Kidney (tissue), 14 donors: Measurements from ENCODE around the gene ARHGAP40. TPM values are rescaled to one million over a fixed set of nuclear protein-coding genes. Genes with fewer than 3 reads are reported as not detected.
"Not testable (repeated sequence)": the region's sequence is repeated elsewhere in the genome, so short reads cannot be mapped to it uniquely, and the experiment has no call there.

ENCODE experiments used
- DNase-seq, 5 donors: peaks; one replicate each; pipeline ENCODE4 v3.0.0-alpha.2; 2013 to 2020
- FAIRE-seq: peaks from 2 replicates; lab custom pipeline; 2012; peaks lifted over from hg19 to GRCh38; lab: Jason Lieb, UNC
- H3K27ac ChIP-seq, 2 donors: one replicate each; pipeline ENCODE4 v1.7.0; 2013; ENCODE audit warnings: low read depth in 2 of 2, low read length in 2 of 2, inconsistent platforms in 1 of 2
- H3K27me3 ChIP-seq: one replicate; pipeline ENCODE4 v1.7.1; 2013; ENCODE audit warnings: low read length, inconsistent platforms; ENCODE audit not compliant: control insufficient read depth, insufficient read depth
- H3K36me3 ChIP-seq, 3 donors: one replicate each; pipeline versions ENCODE4 v1.7.0 to v1.7.1; 2013; ENCODE audit warnings: low read length in 3 of 3, control low read depth in 1 of 3, inconsistent platforms in 1 of 3; ENCODE audit not compliant: insufficient read depth in 3 of 3, control insufficient read depth in 2 of 3
- H3K4me1 ChIP-seq, 3 donors: one replicate each; pipeline versions ENCODE4 v1.7.0 to v1.7.1; 2013; ENCODE audit warnings: low read length in 3 of 3, inconsistent platforms in 1 of 3, low read depth in 1 of 3; ENCODE audit not compliant: control insufficient read depth in 2 of 3, insufficient read depth in 2 of 3
- H3K4me3 ChIP-seq, 3 donors: one replicate each; pipeline versions ENCODE4 v1.7.0 to v1.8.1; 2013; ENCODE audit warnings: low read length in 3 of 3, control low read depth in 1 of 3, inconsistent platforms in 1 of 3
- H3K9ac ChIP-seq, 3 donors: one replicate each; pipeline versions ENCODE4 v1.7.0 to v1.7.1; 2013; ENCODE audit warnings: low read length in 3 of 3, control low read depth in 1 of 3, inconsistent platforms in 1 of 3
- H3K9me3 ChIP-seq, 3 donors: one replicate each; pipeline versions ENCODE4 v1.7.0 to v1.7.1; 2013; ENCODE audit warnings: low read length in 3 of 3, control low read depth in 1 of 3, inconsistent platforms in 1 of 3; ENCODE audit not compliant: control insufficient read depth in 2 of 3, insufficient read depth in 1 of 3
- CTCF ChIP-seq: IDR thresholded peaks from 3 replicates; pipeline ENCODE4 v1.5.1; 2012; ENCODE audit warnings: mild to moderate bottlenecking, moderate library complexity, borderline replicate concordance; ENCODE audit not compliant: insufficient read depth; ENCODE audit errors: extremely low read depth
- intact Hi-C: fragments of 100-400 bp; cut with DNase I; formaldehyde crosslinking; loops from one replicate; pipeline ENCODE4 v1.11.1; 2022
- polyA plus RNA-seq: library from polyadenylated mRNA; stranded (reverse); fragments of 350-450 nt; fragmentation: Illumina TruSeq; extraction: RNeasy Lipid Tissue Mini Kit (QIAGEN cat#74804); gene quantifications from one replicate; pipeline ENCODE4 v1.2.3, GENCODE V29; 2014; ENCODE audit warnings: low read depth, low replicate concordance; ENCODE audit not compliant: insufficient read depth
- total RNA-seq: library from RNA; stranded (reverse); fragmentation: NEBNext Ultra II Directional; extraction: Animal tissue kit (Norgen Biotek cat#: 25700); gene quantifications from one replicate; pipeline ENCODE4 v1.2.1, GENCODE V29; 2021
- donor health status: control.
- donor health status: control.
- donor health status: control.
- donor health status: control.
- donor health status: control.
- donor health status: DM: yes; HTN: yes; CAD: no.
- donor health status: Normal renal cell carcinoma (clear cell type).

ARHGAP40 gene
- total and polyA plus RNA-seq, 2 donors from 2014 or later: 1.3 to 20.2 TPM

- no peak for TF ChIP-seq CTCF
- Histone ChIP-seq H3K27me3 (no peaks in the 10 kb centered on the region), H3K4me1 (peaks cover 0 to 4% (median 0%) of the 10 kb centered on the region in 3 donors), H3K27ac (no peak overlapping the region), H3K9me3 (no peaks in the 10 kb centered on the region), H3K4me3 (peak overlapping the region in 1 of 3 donors; percentile 3), H3K9ac (no peak overlapping the region), H3K36me3 (no peaks in the 10 kb centered on the region)
- FAIRE-seq (no peak), DNase-seq (no peak)
- intact Hi-C loops: no loop called here
Observed at GRCh38 chr20:38589967-38590675, 11.5 kb upstream of the ARHGAP40 start.

- FAIRE-seq: no peak
- intact Hi-C loops: no loop called here
- H3K36me3 ChIP-seq: no peaks in the 10 kb centered on the region
- TF ChIP-seq CTCF: no peak
- H3K9me3 ChIP-seq: no peaks in the 10 kb centered on the region
- H3K4me3 ChIP-seq: no peak overlapping the region
- H3K4me1 ChIP-seq: no peaks in the 10 kb centered on the region
- no peaks in the 10 kb centered on the region for H3K27me3 ChIP-seq
- no peak overlapping the region for H3K9ac ChIP-seq
- no peak overlapping the region for H3K27ac ChIP-seq
- DNase-seq: no peak
Observed at GRCh38 chr20:38590676-38591473, 10.7 kb upstream of the ARHGAP40 start.

DNA sequence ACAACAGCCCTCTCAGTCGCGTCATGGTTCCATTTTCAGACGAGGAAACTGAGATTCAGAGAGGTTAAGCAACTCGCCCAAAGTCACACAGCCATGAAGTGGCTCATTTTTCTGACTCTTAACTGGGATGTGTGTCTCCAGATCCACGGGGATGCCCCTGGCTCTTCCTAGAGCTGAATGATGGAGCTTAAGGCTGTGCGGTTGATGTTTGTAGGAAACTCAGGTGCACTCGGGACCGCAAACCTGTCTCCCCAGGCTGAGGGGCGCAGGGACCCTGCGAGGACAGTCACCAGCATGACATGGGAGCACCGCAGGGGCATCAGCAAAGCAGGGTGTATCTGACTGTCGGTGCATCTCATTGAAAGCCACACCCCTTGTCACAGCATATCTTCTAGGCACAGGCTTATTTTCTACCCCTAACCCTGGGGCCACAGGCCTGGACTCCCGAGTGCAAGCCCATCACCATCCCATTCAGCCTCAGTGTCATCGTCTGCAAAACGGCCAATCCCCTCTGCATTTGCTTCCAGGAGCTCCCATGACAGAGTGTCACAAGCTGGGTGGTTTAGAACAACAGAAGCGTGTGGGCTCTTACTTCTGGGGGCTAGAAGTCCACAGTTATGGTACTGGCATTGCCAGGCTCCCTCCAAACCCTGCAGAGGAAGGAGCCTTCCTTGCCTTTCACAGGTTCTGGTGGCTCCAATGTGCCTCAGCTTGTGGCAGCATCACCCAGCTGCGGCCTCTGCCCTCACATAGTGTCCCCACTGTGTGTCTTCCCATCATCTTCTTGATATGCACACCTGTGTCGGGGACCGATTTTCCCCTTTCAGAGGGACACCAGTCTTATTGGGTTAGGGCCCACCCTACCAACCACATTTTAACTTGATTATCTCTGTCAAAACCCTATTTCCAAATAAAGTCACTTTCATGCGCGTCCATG is 9.9 kb upstream of the ARHGAP40 start:
- FAIRE-seq (no peak), DNase-seq (no peak)
- H3K4me1 ChIP-seq: no peaks in the 10 kb centered on the region
- H3K27ac ChIP-seq: no peak overlapping the region
- TF ChIP-seq CTCF: no peak
- H3K4me3 ChIP-seq: no peak overlapping the region
- H3K9me3 ChIP-seq: no peaks in the 10 kb centered on the region
- no peaks in the 10 kb centered on the region for H3K27me3 ChIP-seq
- intact Hi-C loops: no loop called here
- no peak overlapping the region for H3K9ac ChIP-seq
- no peaks in the 10 kb centered on the region for H3K36me3 ChIP-seq

DNA sequence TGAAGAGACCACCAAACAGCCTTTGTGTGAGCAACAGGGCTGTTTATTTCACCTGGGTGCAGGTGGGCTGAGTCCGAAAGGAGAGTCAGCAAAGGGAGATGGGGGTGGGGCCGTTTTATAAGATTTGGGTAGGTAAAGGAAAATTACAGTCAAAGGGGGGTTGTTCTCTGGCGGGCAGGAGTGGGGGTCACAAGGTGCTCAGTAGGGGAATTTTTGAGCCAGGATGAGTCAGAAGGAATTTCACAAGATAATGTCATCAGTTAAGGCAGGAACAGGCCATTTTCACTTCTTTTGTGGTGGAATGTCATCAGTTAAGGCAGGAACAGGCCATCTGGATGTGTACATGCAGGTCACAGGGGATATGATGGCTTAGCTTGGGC is 9.2 kb upstream of the ARHGAP40 start:
- H3K4me3 ChIP-seq, H3K9me3 ChIP-seq, H3K27ac ChIP-seq, intact Hi-C loops, H3K36me3 ChIP-seq, H3K4me1 ChIP-seq, DNase-seq, H3K9ac ChIP-seq, H3K27me3 ChIP-seq, FAIRE-seq: not testable (repeated sequence)

- intact Hi-C loops, H3K4me3 ChIP-seq, H3K27me3 ChIP-seq, FAIRE-seq, H3K36me3 ChIP-seq, H3K9me3 ChIP-seq, H3K9ac ChIP-seq, H3K27ac ChIP-seq, DNase-seq, H3K4me1 ChIP-seq: not testable (repeated sequence)
Observed at GRCh38 chr20:38594281-38594680, 7.3 kb upstream of the ARHGAP40 start.
